ENCODE data around the gene NTM.

NTM gene

GRCh38 chr11:132260636-132261035 lies 890.2 kb downstream of the NTM start:
- no peak for DNase-seq (ENCODE audit: low read depth)

GRCh38 chr11:132263241-132263640 lies 892.8 kb downstream of the NTM start:
- no peak for DNase-seq (ENCODE audit: low read depth)

- DNase-seq (ENCODE audit: low read depth), result no peak
Observed at GRCh38 chr11:132263875-132264274, 893.5 kb downstream of the NTM start.

GRCh38 chr11:132264616-132265015 lies 894.2 kb downstream of the NTM start:
- DNase-seq (ENCODE audit: low read depth), result no peak

- no peak for DNase-seq (ENCODE audit: low read depth)
Observed at GRCh38 chr11:132278801-132279574, 908.6 kb downstream of the NTM start.

- DNase-seq (ENCODE audit: low read depth), result no peak
Observed at GRCh38 chr11:132284048-132284447, 913.6 kb downstream of the NTM start.

- DNase-seq (ENCODE audit: low read depth), result no peak
Observed at GRCh38 chr11:132284611-132285010, 914.2 kb downstream of the NTM start.

GRCh38 chr11:132285631-132286030 lies 915.2 kb downstream of the NTM start:
- no peak for DNase-seq (ENCODE audit: low read depth)

GRCh38 chr11:132286106-132286505 lies 915.7 kb downstream of the NTM start:
- DNase-seq (ENCODE audit: low read depth), result no peak

- no peak for DNase-seq (ENCODE audit: low read depth)
Observed at GRCh38 chr11:132288036-132288435, 917.6 kb downstream of the NTM start.

GRCh38 chr11:132289590-132290256 lies 919.3 kb downstream of the NTM start:
- no peak for DNase-seq (ENCODE audit: low read depth)

- DNase-seq (ENCODE audit: low read depth), result no peak
Observed at GRCh38 chr11:132293586-132293985, 923.2 kb downstream of the NTM start.

GRCh38 chr11:132296946-132297610 lies 926.7 kb downstream of the NTM start:
- no peak for DNase-seq (ENCODE audit: low read depth)

- no peak for DNase-seq (ENCODE audit: low read depth)
Observed at GRCh38 chr11:132298357-132298756, 927.9 kb downstream of the NTM start.

GRCh38 chr11:132300283-132300682 lies 929.9 kb downstream of the NTM start:
- DNase-seq (ENCODE audit: low read depth), result no peak

- DNase-seq (ENCODE audit: low read depth), result no peak
Observed at GRCh38 chr11:132301465-132301864, 931.0 kb downstream of the NTM start.

- DNase-seq (ENCODE audit: low read depth), result no peak
Observed at GRCh38 chr11:132301900-132302299, 931.5 kb downstream of the NTM start.

GRCh38 chr11:132307309-132308020 lies 937.0 kb downstream of the NTM start:
- DNase-seq (ENCODE audit: low read depth), result no peak

- DNase-seq (ENCODE audit: low read depth), result no peak
Observed at GRCh38 chr11:132310390-132311375, 940.3 kb downstream of the NTM start.

GRCh38 chr11:132311703-132312102 lies 941.3 kb downstream of the NTM start:
- DNase-seq (ENCODE audit: low read depth), result no peak

GRCh38 chr11:132312161-132312560 lies 941.7 kb downstream of the NTM start:
- DNase-seq (ENCODE audit: low read depth), result peak; percentile 18
